ENCODE results near the gene ONECUT3. TPM values are rescaled to one million over a fixed set of nuclear protein-coding genes. Genes with fewer than 3 reads are reported as not detected.

The ONECUT3 gene
- total and polyA plus RNA-seq, 9 of the 15 experiments (the other 6 are each of a cell fraction or from before 2014, with no cell fraction given) = not detected

DNA sequence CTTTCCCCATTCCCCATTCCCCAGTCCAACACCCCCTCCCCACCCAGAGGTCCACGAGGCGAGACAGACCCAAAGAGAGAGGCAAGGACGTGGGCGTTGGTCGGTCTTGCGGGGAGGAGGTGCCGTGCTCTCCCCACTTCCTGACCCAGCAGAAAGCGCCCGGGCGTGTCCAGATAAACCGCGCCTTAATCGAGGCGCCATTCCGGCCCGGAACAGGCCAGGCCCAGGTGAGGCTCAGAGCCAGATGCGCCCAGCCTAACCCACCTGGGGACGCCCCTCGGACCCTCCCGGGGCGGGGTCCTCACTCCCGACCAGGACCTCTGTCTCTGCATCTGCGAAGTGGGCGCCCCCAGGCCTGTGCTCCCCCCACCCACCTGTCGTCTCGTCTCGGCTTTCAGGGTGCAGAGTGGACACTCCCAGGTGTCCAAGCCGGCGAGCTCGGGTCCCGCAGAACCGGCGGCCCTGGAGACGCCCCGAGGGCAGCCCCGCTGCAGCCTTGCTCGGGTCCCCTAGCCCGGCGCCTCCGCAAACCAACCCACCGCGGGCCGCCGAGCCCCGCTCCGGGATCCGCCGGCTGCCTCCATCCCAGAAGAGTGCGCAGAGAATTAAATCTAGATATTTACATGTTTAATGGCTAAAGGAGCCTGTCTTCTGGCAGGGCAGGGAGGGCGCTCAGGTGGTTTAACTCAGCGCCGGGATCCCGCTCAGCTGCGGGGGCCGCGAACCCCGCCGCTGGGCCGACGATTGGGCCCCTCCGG is 5.0 kb upstream of the ONECUT3 start (continued):
- no peak for TF ChIP-seq MEF2A (IDR thresholded peaks at IDR 0.05; ENCODE audit: control insufficient read depth, low read depth, low read length)
- peak; percentile 96 for TF ChIP-seq ZFX (CRISPR knock-in tag; IDR thresholded peaks at IDR 0.05)
- TF ChIP-seq, protein P1, sequence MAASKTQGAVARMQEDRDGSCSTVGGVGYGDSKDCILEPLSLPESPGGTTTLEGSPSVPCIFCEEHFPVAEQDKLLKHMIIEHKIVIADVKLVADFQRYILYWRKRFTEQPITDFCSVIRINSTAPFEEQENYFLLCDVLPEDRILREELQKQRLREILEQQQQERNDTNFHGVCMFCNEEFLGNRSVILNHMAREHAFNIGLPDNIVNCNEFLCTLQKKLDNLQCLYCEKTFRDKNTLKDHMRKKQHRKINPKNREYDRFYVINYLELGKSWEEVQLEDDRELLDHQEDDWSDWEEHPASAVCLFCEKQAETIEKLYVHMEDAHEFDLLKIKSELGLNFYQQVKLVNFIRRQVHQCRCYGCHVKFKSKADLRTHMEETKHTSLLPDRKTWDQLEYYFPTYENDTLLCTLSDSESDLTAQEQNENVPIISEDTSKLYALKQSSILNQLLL (CRISPR knock-in tag; IDR thresholded peaks at IDR 0.05; ENCODE audit: borderline replicate concordance) = no peak
- no peak for TF ChIP-seq CREB3 (tag; conservative IDR thresholded peaks at IDR 0.05; ENCODE audit: low read depth)
- TF ChIP-seq, protein P2, sequence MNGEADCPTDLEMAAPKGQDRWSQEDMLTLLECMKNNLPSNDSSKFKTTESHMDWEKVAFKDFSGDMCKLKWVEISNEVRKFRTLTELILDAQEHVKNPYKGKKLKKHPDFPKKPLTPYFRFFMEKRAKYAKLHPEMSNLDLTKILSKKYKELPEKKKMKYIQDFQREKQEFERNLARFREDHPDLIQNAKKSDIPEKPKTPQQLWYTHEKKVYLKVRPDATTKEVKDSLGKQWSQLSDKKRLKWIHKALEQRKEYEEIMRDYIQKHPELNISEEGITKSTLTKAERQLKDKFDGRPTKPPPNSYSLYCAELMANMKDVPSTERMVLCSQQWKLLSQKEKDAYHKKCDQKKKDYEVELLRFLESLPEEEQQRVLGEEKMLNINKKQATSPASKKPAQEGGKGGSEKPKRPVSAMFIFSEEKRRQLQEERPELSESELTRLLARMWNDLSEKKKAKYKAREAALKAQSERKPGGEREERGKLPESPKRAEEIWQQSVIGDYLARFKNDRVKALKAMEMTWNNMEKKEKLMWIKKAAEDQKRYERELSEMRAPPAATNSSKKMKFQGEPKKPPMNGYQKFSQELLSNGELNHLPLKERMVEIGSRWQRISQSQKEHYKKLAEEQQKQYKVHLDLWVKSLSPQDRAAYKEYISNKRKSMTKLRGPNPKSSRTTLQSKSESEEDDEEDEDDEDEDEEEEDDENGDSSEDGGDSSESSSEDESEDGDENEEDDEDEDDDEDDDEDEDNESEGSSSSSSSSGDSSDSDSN (IDR thresholded peaks at IDR 0.05; ENCODE audit: borderline replicate concordance in 1 of 2, low read depth in 2 of 2, low read length in 2 of 2) = 0 out of 4 replicates have a peak, but pooled peaks of 1 of the 2 experiments have one; percentile 58
- no peak for TF ChIP-seq RREB1 (CRISPR knock-in tag; IDR thresholded peaks at IDR 0.05)
- no peak for TF ChIP-seq HDGF (IDR thresholded peaks at IDR 0.05)
- TF ChIP-seq SAFB (IDR thresholded peaks at IDR 0.05; ENCODE audit: borderline replicate concordance, low read depth, low read length) = no peak
- TF ChIP-seq ZNF583 (CRISPR knock-in tag; IDR thresholded peaks at IDR 0.05) = no peak
- no peak for TF ChIP-seq POLR3G (IDR thresholded peaks at IDR 0.05; ENCODE audit: extremely low read depth, insufficient read length, insufficient replicate concordance)
- TF ChIP-seq GATAD2A (IDR thresholded peaks at IDR 0.05) = peak; percentile 22; the same call in 1 of the 2 replicates
- no peak for TF ChIP-seq ZNF23 (CRISPR knock-in tag; IDR thresholded peaks at IDR 0.05)
- TF ChIP-seq GTF2E2 (tag; IDR thresholded peaks at IDR 0.05) = peak; percentile 37; the same call in 1 of the 2 replicates
- no peak for TF ChIP-seq ETS2 (tag; IDR thresholded peaks at IDR 0.05; ENCODE audit: borderline replicate concordance, poor library complexity, severe bottlenecking)
- TF ChIP-seq ZBTB34 (CRISPR knock-in tag; IDR thresholded peaks at IDR 0.05) = no peak
